HG02623 (cell line): Measurements from ENCODE around the gene KDR.

ENCODE experiments used
- ATAC-seq: cut with Tn5 transposase; IDR thresholded peaks from one replicate; pipeline ENCODE4 v1.9.1; 2021; ENCODE audit warnings: moderate library complexity; ENCODE audit not compliant: unreplicated experiment

KDR gene

GRCh38 chr4:55080174-55080865, 45.1 kb downstream of the KDR start:
- no peak for ATAC-seq

- no peak for ATAC-seq
Measured at GRCh38 chr4:55079451-55080173, 45.8 kb downstream of the KDR start.

- no peak for ATAC-seq
Measured at GRCh38 chr4:55078987-55079386, 46.4 kb downstream of the KDR start.

GRCh38 chr4:55077577-55077976, 47.8 kb downstream of the KDR start:
- ATAC-seq, result no peak

- ATAC-seq, result no peak
Measured at GRCh38 chr4:55075823-55076716, 49.3 kb downstream of the KDR start.

GRCh38 chr4:55075376-55075775, 50.0 kb downstream of the KDR start:
- no peak for ATAC-seq

GRCh38 chr4:55074386-55074785, 51.0 kb downstream of the KDR start:
- no peak for ATAC-seq

GRCh38 chr4:55071951-55072350, 53.4 kb downstream of the KDR start:
- ATAC-seq, result no peak

GRCh38 chr4:55069248-55069647, 56.1 kb downstream of the KDR start:
- no peak for ATAC-seq

GRCh38 chr4:55068522-55068921, 56.9 kb downstream of the KDR start:
- ATAC-seq, result no peak

- ATAC-seq, result no peak
Measured at GRCh38 chr4:55066018-55066417, 59.4 kb downstream of the KDR start.

GRCh38 chr4:55055529-55055928, 69.9 kb downstream of the KDR start:
- no peak for ATAC-seq

GRCh38 chr4:55051532-55051931, 73.9 kb downstream of the KDR start:
- ATAC-seq, result no peak

GRCh38 chr4:55050418-55050950, 74.9 kb downstream of the KDR start:
- no peak for ATAC-seq

GRCh38 chr4:55038176-55038890, 87.1 kb downstream of the KDR start:
- ATAC-seq, result no peak

GRCh38 chr4:55037728-55038127, 87.7 kb downstream of the KDR start:
- no peak for ATAC-seq

- no peak for ATAC-seq
Measured at GRCh38 chr4:55036405-55036804, 89.0 kb downstream of the KDR start.

GRCh38 chr4:55035892-55036291, 89.5 kb downstream of the KDR start:
- no peak for ATAC-seq

- no peak for ATAC-seq
Measured at GRCh38 chr4:55033296-55033695, 92.1 kb downstream of the KDR start.

GRCh38 chr4:55032788-55033187, 92.6 kb downstream of the KDR start:
- ATAC-seq, result no peak

- ATAC-seq, result no peak
Measured at GRCh38 chr4:55032179-55032578, 93.2 kb downstream of the KDR start.
